HG03108 (cell line): ENCODE measurements around the gene DAAM1.

Source experiments
- ATAC-seq: cut with Tn5 transposase; IDR thresholded peaks from one replicate; pipeline ENCODE4 v1.9.1; 2021; ENCODE audit warnings: moderate library complexity; ENCODE audit not compliant: unreplicated experiment

Gene DAAM1

GRCh38 chr14:59254146-59254910, 65.9 kb downstream of the DAAM1 start:
- ATAC-seq: no peak

GRCh38 chr14:59254911-59255545, 66.6 kb downstream of the DAAM1 start:
- ATAC-seq: peak; percentile 59

- ATAC-seq: no peak
These were observed 67.9 kb downstream of the DAAM1 start for GRCh38 chr14:59256331-59256730.

GRCh38 chr14:59261334-59261733, 72.9 kb downstream of the DAAM1 start:
- no peak for ATAC-seq

GRCh38 chr14:59262717-59263454, 74.4 kb downstream of the DAAM1 start:
- no peak for ATAC-seq

GRCh38 chr14:59265808-59266207, 77.3 kb downstream of the DAAM1 start:
- ATAC-seq: no peak

- ATAC-seq: no peak
These were observed 78.6 kb downstream of the DAAM1 start for GRCh38 chr14:59267046-59267445.

GRCh38 chr14:59268011-59268410, 79.5 kb downstream of the DAAM1 start:
- no peak for ATAC-seq

GRCh38 chr14:59268858-59269257, 80.4 kb downstream of the DAAM1 start:
- no peak for ATAC-seq

GRCh38 chr14:59269466-59269865, 81.0 kb downstream of the DAAM1 start:
- ATAC-seq: no peak

GRCh38 chr14:59271256-59271655, 82.8 kb downstream of the DAAM1 start:
- no peak for ATAC-seq

- no peak for ATAC-seq
These were observed 83.3 kb downstream of the DAAM1 start for GRCh38 chr14:59271734-59272133.

- no peak for ATAC-seq
These were observed 84.2 kb downstream of the DAAM1 start for GRCh38 chr14:59272633-59273032.

GRCh38 chr14:59273737-59274136, 85.3 kb downstream of the DAAM1 start:
- ATAC-seq: no peak

GRCh38 chr14:59274991-59275391, 86.5 kb downstream of the DAAM1 start:
- ATAC-seq: peak; percentile 49

GRCh38 chr14:59275668-59276067, 87.2 kb downstream of the DAAM1 start:
- ATAC-seq: peak; percentile 86

- ATAC-seq: no peak
These were observed 87.8 kb downstream of the DAAM1 start for GRCh38 chr14:59276235-59276634.

- ATAC-seq: no peak
These were observed 89.2 kb downstream of the DAAM1 start for GRCh38 chr14:59277659-59278058.

GRCh38 chr14:59278111-59278510, 89.6 kb downstream of the DAAM1 start:
- ATAC-seq: no peak

- no peak for ATAC-seq
These were observed 92.5 kb downstream of the DAAM1 start for GRCh38 chr14:59280961-59281360.

GRCh38 chr14:59281609-59282377, 93.3 kb downstream of the DAAM1 start:
- no peak for ATAC-seq
